HG03280 (cell line): ENCODE data around the gene ATXN7.
A peak's percentile ranks its signal among the peaks of the same experiment; 100 is the strongest.

Experiments
- ATAC-seq: cut with Tn5 transposase; IDR thresholded peaks from one replicate; pipeline ENCODE4 v1.9.1; 2021; ENCODE audit warnings: mild to moderate bottlenecking, moderate library complexity; ENCODE audit not compliant: unreplicated experiment

Gene ATXN7

GRCh38 chr3:63960048-63960711 lies 96.5 kb downstream of the ATXN7 start:
- ATAC-seq, result no peak

GRCh38 chr3:63961891-63962290 lies 98.2 kb downstream of the ATXN7 start:
- ATAC-seq, result peak; percentile 85

GRCh38 chr3:63963496-63963895 lies 99.8 kb downstream of the ATXN7 start:
- no peak for ATAC-seq

- no peak for ATAC-seq
Measured at GRCh38 chr3:63964681-63965485, 101.2 kb downstream of the ATXN7 start.

- no peak for ATAC-seq
Measured at GRCh38 chr3:63966007-63966406, 102.3 kb downstream of the ATXN7 start.

GRCh38 chr3:63966871-63967270 lies 103.2 kb downstream of the ATXN7 start:
- no peak for ATAC-seq

GRCh38 chr3:63967675-63968611 lies 104.3 kb downstream of the ATXN7 start:
- peak; percentile 40 for ATAC-seq

GRCh38 chr3:63968612-63969350 lies 105.1 kb downstream of the ATXN7 start:
- ATAC-seq, result peak; percentile 29

- no peak for ATAC-seq
Measured at GRCh38 chr3:63969876-63970275, 106.2 kb downstream of the ATXN7 start.

- ATAC-seq, result no peak
Measured at GRCh38 chr3:63970631-63971475, 107.2 kb downstream of the ATXN7 start.

- no peak for ATAC-seq
Measured at GRCh38 chr3:63972196-63972595, 108.5 kb downstream of the ATXN7 start.

- no peak for ATAC-seq
Measured at GRCh38 chr3:63972987-63973386, 109.3 kb downstream of the ATXN7 start.

GRCh38 chr3:63973406-63973805 lies 109.7 kb downstream of the ATXN7 start:
- ATAC-seq, result no peak

- no peak for ATAC-seq
Measured at GRCh38 chr3:63974451-63974850, 110.8 kb downstream of the ATXN7 start.

- no peak for ATAC-seq
Measured at GRCh38 chr3:63975723-63976122, 112.1 kb downstream of the ATXN7 start.

GRCh38 chr3:63976161-63976871 lies 112.6 kb downstream of the ATXN7 start:
- ATAC-seq, result no peak

GRCh38 chr3:63976872-63977200 lies 113.2 kb downstream of the ATXN7 start:
- ATAC-seq, result no peak

- ATAC-seq, result no peak
Measured at GRCh38 chr3:63977893-63978292, 114.2 kb downstream of the ATXN7 start.
